ENCODE data around the gene RBM15.

Gene RBM15

GRCh38 chr1:110338886-110339406, at the start of gene RBM15 (continued):
- TF ChIP-seq ATF2 (tag by site-specific recombination; IDR thresholded peaks at IDR 0.05; ENCODE audit: low read depth) (no peak), ZNF37A (tag by site-specific recombination; IDR thresholded peaks at IDR 0.05) (no peak), KLF9 (tag by site-specific recombination; IDR thresholded peaks at IDR 0.05; ENCODE audit: low read depth) (no peak), ZNF223 (tag by site-specific recombination; IDR thresholded peaks at IDR 0.05) (no peak), IKZF3 (tag by site-specific recombination; IDR thresholded peaks at IDR 0.05) (peak; percentile 22; the same call in 1 of the 2 replicates), FEZF1 (tag by site-specific recombination; IDR thresholded peaks at IDR 0.05) (no peak), ZNF585B (tag by site-specific recombination; IDR thresholded peaks at IDR 0.05) (no peak), ZBTB6 (tag by site-specific recombination; IDR thresholded peaks at IDR 0.05) (no peak), ZNF776 (tag by site-specific recombination; IDR thresholded peaks at IDR 0.05; ENCODE audit: borderline replicate concordance) (no peak), ZNF280D (tag by site-specific recombination; IDR thresholded peaks at IDR 0.05) (no peak)

DNA sequence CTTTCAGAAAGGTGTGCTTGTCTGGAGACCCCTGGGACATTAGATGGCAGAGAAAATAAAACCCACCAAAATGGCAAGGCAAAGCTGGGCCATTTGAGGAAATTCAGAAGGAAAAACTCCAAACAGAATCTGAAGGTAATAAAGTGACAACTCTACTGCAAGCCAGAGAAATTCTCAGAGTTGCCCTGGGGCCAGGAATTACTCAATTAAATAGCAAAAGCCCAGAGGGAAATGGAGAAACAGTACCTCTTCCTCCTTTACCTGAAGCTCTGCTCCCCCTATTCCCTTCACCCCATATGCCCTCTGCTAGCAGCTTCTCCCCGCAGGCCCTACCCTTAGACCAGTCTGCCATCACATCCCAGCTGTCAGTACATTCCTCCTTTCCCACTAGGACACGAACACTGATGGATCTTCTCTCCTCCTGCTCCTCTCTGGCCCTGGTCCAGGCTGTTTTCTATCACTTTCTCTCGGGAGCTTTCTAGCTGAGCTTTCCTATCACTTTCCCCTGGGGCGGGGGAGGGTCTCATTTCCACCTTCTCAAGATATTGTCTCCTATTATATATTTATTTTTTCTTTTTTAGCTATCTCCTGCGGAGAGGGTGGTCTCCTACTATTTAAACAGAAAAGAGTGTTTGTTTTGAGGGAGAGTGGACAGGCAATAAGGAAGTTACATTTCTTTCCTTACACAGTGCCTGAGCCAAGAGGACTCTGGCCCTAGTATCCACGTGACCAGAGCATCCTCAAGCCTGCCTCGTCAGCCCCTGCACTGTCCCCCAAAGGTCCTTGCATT, 47.7 kb upstream of the RBM15 start:
- CTCF ChIA-PET, result interaction anchor here (0.6 to 4.6 kb wide), 10 partner anchors 19 to 739 kb away, joined by 3 to 24 read pairs (median 4); no protein-coding TSS in a partner anchor
- TF ChIP-seq, protein P1, sequence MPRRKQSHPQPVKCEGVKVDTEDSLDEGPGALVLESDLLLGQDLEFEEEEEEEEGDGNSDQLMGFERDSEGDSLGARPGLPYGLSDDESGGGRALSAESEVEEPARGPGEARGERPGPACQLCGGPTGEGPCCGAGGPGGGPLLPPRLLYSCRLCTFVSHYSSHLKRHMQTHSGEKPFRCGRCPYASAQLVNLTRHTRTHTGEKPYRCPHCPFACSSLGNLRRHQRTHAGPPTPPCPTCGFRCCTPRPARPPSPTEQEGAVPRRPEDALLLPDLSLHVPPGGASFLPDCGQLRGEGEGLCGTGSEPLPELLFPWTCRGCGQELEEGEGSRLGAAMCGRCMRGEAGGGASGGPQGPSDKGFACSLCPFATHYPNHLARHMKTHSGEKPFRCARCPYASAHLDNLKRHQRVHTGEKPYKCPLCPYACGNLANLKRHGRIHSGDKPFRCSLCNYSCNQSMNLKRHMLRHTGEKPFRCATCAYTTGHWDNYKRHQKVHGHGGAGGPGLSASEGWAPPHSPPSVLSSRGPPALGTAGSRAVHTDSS (tag by site-specific recombination; IDR thresholded peaks at IDR 0.05), result no peak
- TF ChIP-seq ZNF571 (tag by site-specific recombination; IDR thresholded peaks at IDR 0.05) (no peak), PRDM1 (tag by site-specific recombination; IDR thresholded peaks at IDR 0.05) (peak; percentile 99), ZBTB8A (tag by site-specific recombination; IDR thresholded peaks at IDR 0.05) (no peak), ZNF335 (tag by site-specific recombination; conservative IDR thresholded peaks at IDR 0.05) (peak; percentile 70), ZNF777 (tag by site-specific recombination; IDR thresholded peaks at IDR 0.05; ENCODE audit: borderline replicate concordance) (no peak), ZNF341 (tag by site-specific recombination; IDR thresholded peaks at IDR 0.05; ENCODE audit: low read depth) (no peak)
- no peak overlapping the region for H3K27ac ChIP-seq (ENCODE audit: extremely low read depth, low read depth, low read length)
- no peak overlapping the region for H3K4me3 ChIP-seq (ENCODE audit: low read depth, low read length)
- POLR2A ChIA-PET, result no interaction called here
- H3K36me3 ChIP-seq (ENCODE audit: control insufficient read depth in 2 of 2, insufficient read depth in 1 of 2, low read length in 2 of 2), result no peaks in the 10 kb centered on the region
- H3K4me1 ChIP-seq (ENCODE audit: control insufficient read depth, insufficient read depth, low read length), result peaks cover 17% of the 10 kb centered on the region
- no peaks in the 10 kb centered on the region for H3K9me3 ChIP-seq (ENCODE audit: control insufficient read depth, insufficient read depth, low read depth, low read length)

Data from HEK293 (cell line).